Activated T-helper 17 cell treated with anti-CD3 and anti-CD28 coated beads, Interleukin-2, amount 50 U/mL, for 72 hours (primary cell): ENCODE results near the gene SESN3. TPM values are rescaled to one million over a fixed set of nuclear protein-coding genes. Genes with fewer than 3 reads are reported as not detected.
A peak's percentile ranks its signal among the peaks of the same experiment; 100 is the strongest.
"Not testable (repeated sequence)": the region's sequence is repeated elsewhere in the genome, so short reads cannot be mapped to it uniquely, and the experiment has no call there.

Experiments used
- ATAC-seq: fragments of 150-1000 bp; cut with Tn5 transposase; replicated peaks from 2 replicates; pipeline ENCODE4 v1.10.0; 2021; ENCODE audit warnings: mild to moderate bottlenecking, moderate library complexity
- H3K27ac Mint-ChIP-seq: one replicate; pipeline ENCODE4 v1.8.0; 2022; ENCODE audit warnings: mixed read lengths
- H3K27me3 Mint-ChIP-seq: one replicate; pipeline ENCODE4 v1.8.0; 2022; ENCODE audit warnings: mixed read lengths
- H3K36me3 Mint-ChIP-seq: one replicate; pipeline ENCODE4 v1.8.0; 2022; ENCODE audit warnings: low read depth, mild to moderate bottlenecking, mixed read lengths
- H3K4me1 Mint-ChIP-seq: one replicate; pipeline ENCODE4 v1.8.0; 2022; ENCODE audit warnings: mixed read lengths
- H3K4me3 Mint-ChIP-seq: one replicate; pipeline ENCODE4 v1.8.0; 2022; ENCODE audit warnings: mild to moderate bottlenecking, mixed read lengths
- H3K9me3 Mint-ChIP-seq: one replicate; pipeline ENCODE4 v1.8.0; 2022; ENCODE audit warnings: mixed read lengths
- total RNA-seq, 2 donors: library from RNA; stranded (reverse); gene quantifications; one replicate each; pipeline ENCODE4 v1.2.3, GENCODE V29; 2022

SESN3 gene
- total RNA-seq = 1 to 10 TPM; 4.6 to 9.7 TPM

DNA sequence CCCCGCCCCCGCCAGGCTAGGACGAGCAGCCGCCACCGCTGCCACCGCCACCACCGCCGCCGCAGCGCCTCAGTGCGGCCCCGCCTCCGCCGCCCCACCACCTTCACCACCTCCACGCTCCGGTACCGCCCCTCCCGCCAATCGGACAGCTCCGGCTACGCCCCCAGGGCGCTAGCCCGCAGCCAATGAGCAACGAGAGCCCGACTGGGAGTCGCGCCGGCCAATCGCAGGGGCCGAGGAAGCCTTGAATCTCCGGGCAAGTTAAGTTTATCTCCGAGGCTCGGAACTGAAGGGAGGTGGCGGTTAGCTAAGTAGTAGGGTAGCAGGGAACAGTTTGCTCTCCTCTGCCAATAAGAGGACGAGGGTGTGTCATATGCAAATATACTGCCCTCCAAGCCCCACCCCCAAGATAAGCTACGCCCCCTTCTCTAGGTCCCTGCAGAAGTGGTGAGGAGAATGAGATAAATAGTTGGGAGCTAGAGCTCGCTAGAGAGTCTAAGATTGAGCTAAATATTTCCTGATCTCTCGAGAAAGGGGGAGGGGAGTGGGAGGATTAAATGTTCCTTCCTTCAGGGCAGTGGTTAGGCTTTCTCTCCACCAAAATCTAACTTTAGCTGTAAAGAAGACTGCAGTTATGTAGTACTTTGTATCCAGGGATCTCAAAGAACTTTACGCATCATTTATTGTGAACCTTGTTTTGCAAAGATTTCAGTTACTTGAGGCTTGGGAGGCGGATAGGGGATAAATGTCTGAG lies at the start of gene SESN3:
SESN3 (minus strand) TSS at position 76 of the 754 bp plus-strand sequence. CDS start 342 bp downstream, outside the sequence.
- H3K27me3 Mint-ChIP-seq = no peaks in the 10 kb centered on the region
- H3K4me3 Mint-ChIP-seq = no peak within 1 kb of the TSS
- H3K27ac Mint-ChIP-seq = peak within 1 kb of the TSS; percentile 71
- H3K36me3 Mint-ChIP-seq = no peaks in the 10 kb centered on the region
- ATAC-seq = peak; percentile 92
- peaks cover 19% of the 10 kb centered on the region for H3K4me1 Mint-ChIP-seq
- no peaks in the 10 kb centered on the region for H3K9me3 Mint-ChIP-seq

- no peak overlapping the region for H3K27ac Mint-ChIP-seq
- no peak for ATAC-seq
- H3K36me3 Mint-ChIP-seq = no peaks in the 10 kb centered on the region
- no peaks in the 10 kb centered on the region for H3K9me3 Mint-ChIP-seq
- peaks cover 3% of the 10 kb centered on the region for H3K27me3 Mint-ChIP-seq
- no peaks in the 10 kb centered on the region for H3K4me1 Mint-ChIP-seq
- no peak overlapping the region for H3K4me3 Mint-ChIP-seq
Measured at GRCh38 chr11:95279921-95280868, 49.2 kb upstream of the SESN3 start.

DNA sequence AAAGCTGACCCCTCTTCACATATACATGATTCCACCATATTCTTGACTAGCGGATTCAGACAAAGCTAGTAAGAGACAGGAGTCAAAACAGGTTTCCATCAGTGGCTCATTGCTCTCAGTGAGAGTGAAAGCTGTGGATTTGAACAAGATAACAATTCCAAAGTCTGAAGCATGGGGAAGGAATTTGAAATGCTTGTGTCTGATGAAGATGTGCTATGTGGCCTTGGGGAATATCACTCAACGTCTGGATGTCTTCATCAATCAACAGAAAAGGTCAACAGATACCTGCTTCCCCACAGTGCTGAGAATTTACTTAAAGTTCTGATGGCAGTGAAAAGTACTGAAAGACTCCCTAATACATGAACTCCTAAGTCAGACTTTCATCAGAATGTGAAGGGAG lies 46.9 kb upstream of the SESN3 start:
- no peaks in the 10 kb centered on the region for H3K4me1 Mint-ChIP-seq
- ATAC-seq = no peak
- no peak overlapping the region for H3K4me3 Mint-ChIP-seq
- no peak overlapping the region for H3K27ac Mint-ChIP-seq
- H3K27me3 Mint-ChIP-seq = peaks cover 3% of the 10 kb centered on the region
- H3K36me3 Mint-ChIP-seq = no peaks in the 10 kb centered on the region
- no peaks in the 10 kb centered on the region for H3K9me3 Mint-ChIP-seq

DNA sequence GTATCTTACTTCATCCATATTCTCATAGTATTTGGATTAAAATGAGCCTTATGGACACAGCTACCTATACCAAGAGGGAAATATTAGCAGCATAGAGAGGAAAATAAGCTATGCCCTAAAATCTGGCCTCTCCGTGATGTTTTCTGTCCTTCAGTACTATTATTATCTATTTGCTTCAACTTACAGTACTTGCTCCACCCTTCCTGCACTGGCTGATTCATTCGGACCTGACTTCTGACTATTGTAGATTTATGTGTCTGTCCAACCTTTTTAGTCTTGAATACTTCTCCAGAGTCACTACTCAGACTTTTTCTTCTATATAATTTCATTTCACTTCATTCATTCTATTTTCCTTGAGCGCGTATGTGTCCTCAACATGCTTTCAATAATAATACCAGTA lies 45.1 kb upstream of the SESN3 start:
- ATAC-seq = no peak
- Mint-ChIP-seq H3K9me3 (no peaks in the 10 kb centered on the region), H3K4me3 (no peak overlapping the region), H3K27me3 (no peaks in the 10 kb centered on the region), H3K36me3 (no peaks in the 10 kb centered on the region), H3K27ac (no peak overlapping the region), H3K4me1 (no peaks in the 10 kb centered on the region)

DNA sequence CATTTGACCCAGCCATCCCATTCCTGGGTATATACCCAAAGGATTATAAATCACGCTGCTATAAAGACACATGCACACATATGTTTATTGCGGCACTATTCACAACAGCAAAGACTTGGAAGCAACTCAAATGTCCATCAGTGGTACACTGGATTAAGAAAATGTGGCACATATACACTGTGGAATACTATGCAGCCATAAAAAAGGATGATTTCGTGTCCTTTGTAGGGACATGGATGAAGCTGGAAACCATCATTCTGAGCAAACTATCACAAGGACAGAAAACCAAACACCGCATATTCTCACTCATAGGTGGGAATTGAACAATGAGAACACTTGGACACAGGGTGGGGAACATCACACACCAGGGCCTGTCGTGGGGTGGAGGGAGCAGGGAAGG lies 42.6 kb upstream of the SESN3 start:
- not testable (repeated sequence) for H3K27ac Mint-ChIP-seq, H3K27me3 Mint-ChIP-seq, ATAC-seq, H3K36me3 Mint-ChIP-seq, H3K9me3 Mint-ChIP-seq, H3K4me3 Mint-ChIP-seq, H3K4me1 Mint-ChIP-seq

- Mint-ChIP-seq H3K27me3 (no peaks in the 10 kb centered on the region), H3K36me3 (no peaks in the 10 kb centered on the region), H3K4me1 (no peaks in the 10 kb centered on the region), H3K4me3 (no peak overlapping the region), H3K27ac (no peak overlapping the region), H3K9me3 (no peaks in the 10 kb centered on the region)
- no peak for ATAC-seq
Measured at GRCh38 chr11:95269036-95269819, 38.2 kb upstream of the SESN3 start.

- no peaks in the 10 kb centered on the region for H3K9me3 Mint-ChIP-seq
- ATAC-seq = no peak
- no peaks in the 10 kb centered on the region for H3K36me3 Mint-ChIP-seq
- no peak overlapping the region for H3K27ac Mint-ChIP-seq
- no peaks in the 10 kb centered on the region for H3K27me3 Mint-ChIP-seq
- no peak overlapping the region for H3K4me3 Mint-ChIP-seq
- H3K4me1 Mint-ChIP-seq = peaks cover 5% of the 10 kb centered on the region
Measured at GRCh38 chr11:95268391-95268790, 37.4 kb upstream of the SESN3 start.

- Mint-ChIP-seq H3K9me3 (no peaks in the 10 kb centered on the region), H3K27ac (no peak overlapping the region), H3K4me3 (no peak overlapping the region), H3K4me1 (peaks cover 6% of the 10 kb centered on the region), H3K36me3 (no peaks in the 10 kb centered on the region), H3K27me3 (no peaks in the 10 kb centered on the region)
- no peak for ATAC-seq
Measured at GRCh38 chr11:95267601-95268213, 36.7 kb upstream of the SESN3 start.

DNA sequence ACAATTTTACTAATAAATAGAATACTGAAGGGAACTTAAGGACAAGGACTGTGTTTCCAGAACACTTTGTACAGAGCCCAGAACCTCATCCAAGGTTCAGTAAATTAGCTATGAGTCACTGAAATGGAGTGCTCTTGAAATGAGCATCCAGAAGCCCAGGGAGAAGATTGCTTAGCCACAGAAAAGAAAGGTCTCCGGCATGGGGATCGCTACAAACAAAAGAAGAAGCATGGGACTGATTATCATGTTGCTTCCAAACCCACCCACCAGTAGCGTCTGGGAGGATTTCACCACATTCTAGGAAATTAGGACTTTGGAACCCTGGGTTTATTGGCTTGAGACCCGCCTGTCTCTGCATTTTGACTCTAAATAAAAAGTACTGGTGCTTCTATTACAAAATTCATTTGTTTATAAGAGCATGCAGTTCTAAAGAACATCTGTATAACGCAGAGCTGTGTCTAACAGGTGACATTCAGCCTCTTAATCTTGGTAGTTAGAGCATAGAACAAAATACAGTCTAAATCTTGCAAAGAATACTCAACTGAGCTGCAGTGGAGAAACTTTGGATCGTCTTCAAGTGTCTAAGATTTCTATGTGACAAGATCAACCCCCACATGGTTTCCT lies 35.9 kb upstream of the SESN3 start:
- peaks cover 6% of the 10 kb centered on the region for H3K4me1 Mint-ChIP-seq
- H3K27me3 Mint-ChIP-seq = no peaks in the 10 kb centered on the region
- H3K27ac Mint-ChIP-seq = no peak overlapping the region
- no peak overlapping the region for H3K4me3 Mint-ChIP-seq
- no peaks in the 10 kb centered on the region for H3K36me3 Mint-ChIP-seq
- no peaks in the 10 kb centered on the region for H3K9me3 Mint-ChIP-seq
- ATAC-seq = no peak

GRCh38 chr11:95264881-95265280 lies 33.9 kb upstream of the SESN3 start:
- Mint-ChIP-seq H3K9me3 (no peaks in the 10 kb centered on the region), H3K27ac (no peak overlapping the region), H3K27me3 (no peaks in the 10 kb centered on the region), H3K36me3 (no peaks in the 10 kb centered on the region), H3K4me1 (peaks cover 6% of the 10 kb centered on the region), H3K4me3 (no peak overlapping the region)
- ATAC-seq = no peak

- Mint-ChIP-seq H3K9me3 (no peaks in the 10 kb centered on the region), H3K27ac (no peak overlapping the region), H3K4me1 (peaks cover 6% of the 10 kb centered on the region), H3K27me3 (no peaks in the 10 kb centered on the region), H3K4me3 (no peak overlapping the region), H3K36me3 (no peaks in the 10 kb centered on the region)
- ATAC-seq = peak; percentile 47
Measured at GRCh38 chr11:95262994-95263765, 32.2 kb upstream of the SESN3 start.

DNA sequence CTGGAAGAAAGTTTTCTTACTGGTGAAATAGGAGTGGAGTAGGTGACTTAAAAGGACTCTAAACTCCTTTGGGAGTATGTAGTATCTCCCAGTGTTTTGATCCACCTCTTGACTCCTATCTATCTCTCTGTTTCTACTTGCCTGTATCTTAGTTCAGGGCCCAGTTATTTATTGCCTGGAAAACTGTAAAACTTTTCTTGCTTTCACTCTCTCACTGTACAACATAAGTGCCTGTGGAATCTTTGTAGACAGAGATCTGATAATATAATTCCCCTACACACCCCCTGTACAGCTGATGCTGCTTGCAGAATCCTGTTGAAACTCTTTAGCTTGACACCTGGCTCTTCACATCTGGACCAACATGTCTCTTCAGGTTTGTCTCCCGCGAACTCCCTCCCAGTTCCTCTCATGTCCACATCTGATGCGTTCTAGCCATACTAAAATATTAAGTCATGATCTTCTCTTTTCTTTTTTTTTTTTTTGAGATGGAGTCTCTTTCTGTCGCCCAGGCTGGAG lies 26.5 kb upstream of the SESN3 start:
- Mint-ChIP-seq H3K4me1 (peaks cover 23% of the 10 kb centered on the region), H3K4me3 (no peak overlapping the region), H3K9me3 (no peaks in the 10 kb centered on the region), H3K27ac (no peak overlapping the region), H3K27me3 (no peaks in the 10 kb centered on the region), H3K36me3 (no peaks in the 10 kb centered on the region)
- no peak for ATAC-seq

- H3K4me1 Mint-ChIP-seq = peaks cover 23% of the 10 kb centered on the region
- H3K27ac Mint-ChIP-seq = peak overlapping the region; percentile 22
- peak overlapping the region; percentile 23 for H3K4me3 Mint-ChIP-seq
- no peaks in the 10 kb centered on the region for H3K36me3 Mint-ChIP-seq
- H3K9me3 Mint-ChIP-seq = no peaks in the 10 kb centered on the region
- no peak for ATAC-seq
- no peaks in the 10 kb centered on the region for H3K27me3 Mint-ChIP-seq
Measured at GRCh38 chr11:95256321-95256779, 25.3 kb upstream of the SESN3 start.
